ENCODE measurements around the gene TWSG1.
"Not testable (repeated sequence)": the region's sequence is repeated elsewhere in the genome, so short reads cannot be mapped to it uniquely, and the experiment has no call there.

The TWSG1 gene

DNA sequence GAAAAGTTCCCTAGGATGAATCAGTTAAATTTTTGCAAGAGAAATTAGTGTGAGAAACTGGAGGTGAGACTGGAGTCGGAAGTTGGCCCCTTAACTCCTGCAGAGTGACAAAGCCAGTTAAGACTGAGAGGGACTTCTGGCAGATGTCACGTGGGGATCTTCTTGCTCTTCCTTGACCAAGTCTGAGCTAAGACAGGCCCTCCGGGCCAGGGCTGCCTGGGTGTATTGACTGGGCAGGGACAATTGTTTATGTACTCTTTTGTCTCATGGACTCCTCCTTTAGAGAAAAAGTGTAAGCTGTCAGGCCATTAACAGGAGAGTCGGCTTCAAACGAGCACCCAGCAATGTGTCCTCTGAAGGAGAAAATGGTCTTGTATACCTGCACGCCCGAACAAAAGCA is 92.2 kb downstream of the TWSG1 start:
- TF ChIP-seq, protein P1, sequence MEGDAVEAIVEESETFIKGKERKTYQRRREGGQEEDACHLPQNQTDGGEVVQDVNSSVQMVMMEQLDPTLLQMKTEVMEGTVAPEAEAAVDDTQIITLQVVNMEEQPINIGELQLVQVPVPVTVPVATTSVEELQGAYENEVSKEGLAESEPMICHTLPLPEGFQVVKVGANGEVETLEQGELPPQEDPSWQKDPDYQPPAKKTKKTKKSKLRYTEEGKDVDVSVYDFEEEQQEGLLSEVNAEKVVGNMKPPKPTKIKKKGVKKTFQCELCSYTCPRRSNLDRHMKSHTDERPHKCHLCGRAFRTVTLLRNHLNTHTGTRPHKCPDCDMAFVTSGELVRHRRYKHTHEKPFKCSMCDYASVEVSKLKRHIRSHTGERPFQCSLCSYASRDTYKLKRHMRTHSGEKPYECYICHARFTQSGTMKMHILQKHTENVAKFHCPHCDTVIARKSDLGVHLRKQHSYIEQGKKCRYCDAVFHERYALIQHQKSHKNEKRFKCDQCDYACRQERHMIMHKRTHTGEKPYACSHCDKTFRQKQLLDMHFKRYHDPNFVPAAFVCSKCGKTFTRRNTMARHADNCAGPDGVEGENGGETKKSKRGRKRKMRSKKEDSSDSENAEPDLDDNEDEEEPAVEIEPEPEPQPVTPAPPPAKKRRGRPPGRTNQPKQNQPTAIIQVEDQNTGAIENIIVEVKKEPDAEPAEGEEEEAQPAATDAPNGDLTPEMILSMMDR (IDR thresholded peaks at IDR 0.05; ENCODE audit: control insufficient read depth, insufficient read depth, low read depth, low read length, missing control alignments), result no peak
- H3K4me3 ChIP-seq (ENCODE audit: control insufficient read depth, low read depth, low read length), result no peak overlapping the region
- no peak for DNase-seq (ENCODE audit: low read depth)

DNA sequence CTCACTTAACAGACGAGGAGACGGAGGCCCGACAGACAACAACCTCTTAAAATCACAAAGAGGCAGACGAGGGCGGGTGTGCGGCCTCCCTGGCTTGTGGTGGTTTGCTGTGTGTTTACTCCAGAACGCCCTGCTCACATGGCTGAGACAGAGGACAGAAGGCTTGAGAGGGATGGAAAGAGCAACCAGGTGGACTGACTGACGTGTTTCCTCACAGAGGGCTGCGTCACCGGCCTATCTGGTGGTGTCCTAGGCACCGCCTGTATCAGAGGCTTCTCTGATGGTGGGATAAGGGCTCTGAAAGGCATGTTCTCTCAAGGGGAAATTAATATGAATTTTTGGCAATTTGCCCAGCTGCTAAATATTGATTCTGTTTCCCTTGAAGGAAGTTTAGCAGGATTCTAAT is 93.7 kb downstream of the TWSG1 start:
- no peak for DNase-seq (ENCODE audit: low read depth)
- TF ChIP-seq, protein P1 (IDR thresholded peaks at IDR 0.05; ENCODE audit: control insufficient read depth, insufficient read depth, low read depth, low read length, missing control alignments), result no peak
- H3K4me3 ChIP-seq (ENCODE audit: control insufficient read depth, low read depth, low read length), result no peak overlapping the region

DNA sequence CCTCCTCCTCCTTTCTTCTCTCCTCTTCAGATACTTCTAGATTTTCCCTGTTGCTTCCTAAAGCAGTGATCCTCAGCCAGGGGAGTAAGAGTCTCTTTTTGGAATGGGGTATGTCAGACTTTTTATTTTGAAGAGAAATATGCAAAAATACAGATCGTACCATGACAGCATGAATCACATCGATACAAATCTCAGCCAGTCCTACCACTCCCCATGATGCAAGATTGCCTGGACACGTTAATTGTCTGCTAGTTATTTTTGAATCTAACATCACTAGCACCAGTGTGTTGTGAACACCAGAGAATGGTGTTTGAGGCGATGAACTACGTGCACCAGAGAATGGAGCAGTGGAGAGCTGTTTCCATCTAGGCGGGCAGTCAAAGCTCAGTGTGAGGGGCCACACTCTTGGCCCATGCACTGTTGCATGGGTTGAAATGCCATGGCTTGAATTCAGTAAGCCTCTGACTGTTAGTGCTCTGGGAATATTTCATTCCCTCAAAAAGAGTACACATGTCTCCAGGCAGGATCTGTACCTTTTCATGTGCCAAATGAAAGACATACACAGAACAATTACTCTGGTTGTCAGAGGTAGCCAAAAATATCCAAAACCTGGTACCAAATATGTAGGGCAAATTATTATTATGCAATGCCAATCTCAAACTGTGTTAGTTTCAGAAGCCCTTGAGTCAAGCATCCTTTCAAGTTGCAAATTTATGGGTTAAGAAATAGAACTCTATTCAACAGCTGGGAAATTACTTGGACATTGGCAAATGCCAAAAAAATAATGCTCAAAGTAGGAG is 94.5 kb downstream of the TWSG1 start:
- no peak overlapping the region for H3K4me3 ChIP-seq (ENCODE audit: control insufficient read depth, low read depth, low read length)
- DNase-seq (ENCODE audit: low read depth), result no peak
- TF ChIP-seq, protein P1 (IDR thresholded peaks at IDR 0.05; ENCODE audit: control insufficient read depth, insufficient read depth, low read depth, low read length, missing control alignments), result no peak

DNA sequence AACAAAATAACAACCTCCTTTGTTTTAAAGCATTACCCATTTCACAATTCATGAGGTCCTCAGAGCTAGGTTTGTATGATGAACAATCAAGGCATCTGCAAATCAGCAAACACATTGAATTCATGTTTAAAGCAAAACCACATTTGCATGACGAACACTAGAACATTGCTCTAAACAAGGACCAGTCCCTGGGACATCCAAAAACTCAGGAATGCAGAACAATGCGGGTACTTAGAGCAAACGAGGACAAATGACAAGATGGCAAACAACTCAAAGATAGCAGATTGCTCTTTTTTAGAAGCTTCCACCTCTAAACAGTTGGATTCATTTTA is 95.1 kb downstream of the TWSG1 start:
- H3K4me3 ChIP-seq (ENCODE audit: control insufficient read depth, low read depth, low read length), result no peak overlapping the region
- TF ChIP-seq, protein P1 (IDR thresholded peaks at IDR 0.05; ENCODE audit: control insufficient read depth, insufficient read depth, low read depth, low read length, missing control alignments), result no peak
- peak; percentile 47 for DNase-seq (ENCODE audit: low read depth)

DNA sequence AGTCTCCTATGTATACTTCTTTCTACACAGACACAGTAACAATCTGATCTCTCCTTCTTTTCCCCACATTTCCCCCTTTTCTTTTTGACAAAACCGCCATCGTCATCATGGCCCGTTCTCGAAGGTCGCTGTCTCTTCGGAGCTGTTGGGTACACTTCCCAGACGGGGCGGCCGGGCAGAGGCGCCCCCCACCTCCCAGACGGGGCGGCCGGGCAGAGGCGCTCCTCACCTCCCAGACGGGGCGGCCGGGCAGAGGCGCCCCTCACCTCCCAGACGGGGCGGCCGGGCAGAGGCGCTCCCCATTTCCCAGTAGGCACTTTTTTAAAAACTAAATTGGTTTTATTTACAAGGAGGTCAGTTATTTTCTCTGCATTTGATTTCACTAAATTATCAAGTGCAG is 95.7 kb downstream of the TWSG1 start:
- not testable (repeated sequence) for DNase-seq (ENCODE audit: low read depth); H3K4me3 ChIP-seq (ENCODE audit: control insufficient read depth, low read depth, low read length)

DNA sequence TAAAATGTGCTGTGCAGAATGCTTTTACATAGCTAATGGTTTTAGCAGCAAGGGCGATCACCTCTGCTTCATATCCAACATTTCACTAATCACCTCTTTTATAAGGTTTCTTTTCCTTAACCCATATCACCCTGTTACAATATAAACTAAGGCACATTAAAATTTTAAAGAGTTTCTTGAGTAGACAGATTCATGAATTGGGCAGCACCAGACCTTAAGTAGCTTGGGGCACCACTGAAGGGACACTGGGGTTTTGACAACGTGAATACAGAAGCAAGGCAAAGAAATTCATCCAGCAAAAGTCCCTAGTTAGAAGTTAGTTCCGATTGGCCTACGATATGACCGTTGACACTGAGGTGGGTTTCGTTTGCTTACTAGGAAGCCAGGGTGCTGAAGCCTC is 96.7 kb downstream of the TWSG1 start:
- H3K4me3 ChIP-seq (ENCODE audit: control insufficient read depth, low read depth, low read length), result no peak overlapping the region
- TF ChIP-seq, protein P1 (IDR thresholded peaks at IDR 0.05; ENCODE audit: control insufficient read depth, insufficient read depth, low read depth, low read length, missing control alignments), result no peak
- DNase-seq (ENCODE audit: low read depth), result no peak

DNA sequence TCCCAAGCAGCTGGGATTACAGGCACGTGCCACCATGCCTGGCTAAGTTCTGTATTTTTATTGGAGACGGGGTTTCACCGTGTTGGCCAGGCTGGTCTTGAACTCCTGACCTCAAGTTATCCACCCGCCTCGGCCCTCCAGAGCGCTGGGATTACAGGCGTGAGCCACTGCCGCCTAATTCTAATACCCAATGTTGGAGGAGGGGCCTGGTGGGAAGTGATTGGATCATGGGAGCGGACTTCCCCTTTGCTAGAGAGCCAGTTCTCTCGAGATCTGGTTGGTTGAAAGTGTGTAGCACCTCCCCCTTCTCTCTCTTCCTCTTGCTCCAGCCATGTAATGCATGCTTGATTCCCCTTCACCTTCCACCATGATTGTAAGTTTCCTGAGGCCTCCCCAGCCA is 98.5 kb downstream of the TWSG1 start:
- DNase-seq (ENCODE audit: low read depth); H3K4me3 ChIP-seq (ENCODE audit: control insufficient read depth, low read depth, low read length): not testable (repeated sequence)

DNA sequence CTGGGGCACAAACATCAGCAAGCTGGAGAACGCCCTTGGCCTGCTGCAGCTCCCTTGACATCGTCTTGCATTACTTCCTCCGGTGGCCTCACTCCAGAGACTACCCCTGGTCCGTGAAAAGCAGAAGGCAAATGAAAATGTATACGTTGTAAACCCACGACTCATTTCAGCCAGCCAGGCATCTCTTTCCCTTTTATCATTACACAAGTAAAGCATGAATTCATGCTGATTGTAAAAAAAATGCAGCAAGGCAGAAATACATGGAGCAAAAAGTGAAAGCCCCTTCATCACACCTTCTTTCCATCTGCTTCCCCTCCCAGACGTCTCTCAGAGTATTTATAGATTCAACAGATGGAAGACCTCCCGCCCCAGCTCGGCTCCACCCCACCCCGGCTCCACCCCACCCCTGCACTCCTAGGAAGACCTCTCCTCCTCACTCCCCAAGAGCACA is 99.1 kb downstream of the TWSG1 start:
- no peak overlapping the region for H3K4me3 ChIP-seq (ENCODE audit: control insufficient read depth, low read depth, low read length)
- TF ChIP-seq, protein P1 (IDR thresholded peaks at IDR 0.05; ENCODE audit: control insufficient read depth, insufficient read depth, low read depth, low read length, missing control alignments), result no peak
- DNase-seq (ENCODE audit: low read depth), result no peak

Measured in AG09309 (cell line).